Measurements from ENCODE around the gene PIH1D2. TPM values are rescaled to one million over a fixed set of nuclear protein-coding genes. Genes with fewer than 3 reads are reported as not detected.
A peak's percentile ranks its signal among the peaks of the same experiment; 100 is the strongest.
"Not testable (repeated sequence)": the region's sequence is repeated elsewhere in the genome, so short reads cannot be mapped to it uniquely, and the experiment has no call there.

PIH1D2 gene
- total RNA-seq, 1 donor = 5.1 TPM

DNA sequence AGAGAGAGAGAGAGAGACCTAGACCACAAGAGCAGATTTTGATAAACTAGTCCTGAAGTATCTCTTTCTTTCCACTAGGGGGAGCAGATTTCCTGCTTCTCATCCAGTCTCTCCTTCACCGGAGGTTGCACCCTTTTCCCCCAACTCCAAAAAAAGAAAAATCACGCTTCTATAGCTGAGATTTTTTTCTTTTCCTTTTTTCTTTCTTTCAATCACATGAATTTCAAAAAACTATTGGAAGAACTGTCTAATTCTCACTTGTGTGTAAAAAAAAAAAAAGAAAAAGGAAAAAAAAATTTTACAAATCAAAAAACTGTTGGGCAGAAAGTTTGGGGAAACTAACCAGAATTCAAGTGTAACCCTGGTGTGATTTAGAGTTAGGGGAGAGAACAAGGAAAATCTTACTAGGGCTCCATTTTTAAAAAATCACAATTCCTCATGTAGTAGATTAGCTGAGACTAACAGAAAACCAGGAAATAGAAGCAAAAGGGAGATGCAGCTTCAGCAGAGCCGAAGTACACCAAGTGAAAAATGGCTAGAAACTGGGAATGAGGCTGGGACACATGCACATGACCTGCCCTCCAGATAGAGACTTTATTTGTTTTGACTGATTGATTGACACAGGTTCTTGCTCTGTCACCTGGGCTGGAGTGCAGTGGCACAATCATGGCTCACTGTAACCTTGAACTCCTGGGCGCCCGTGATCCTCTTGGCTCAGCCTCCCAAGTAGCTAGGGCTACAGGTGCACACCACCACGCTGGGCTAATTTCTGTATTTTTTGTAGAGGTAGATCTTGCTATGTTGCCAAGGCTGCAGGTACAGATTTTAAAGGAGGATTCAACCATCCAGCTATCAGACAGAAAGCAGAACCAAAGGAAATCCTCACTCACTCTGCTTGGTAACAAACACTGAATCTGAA lies 40.0 kb upstream of the PIH1D2 start:
- DNase-seq (ENCODE audit: low read depth) = peak; percentile 76
- no peak overlapping the region for H3K4me3 ChIP-seq (ENCODE audit: low read depth, low read length)
- TF ChIP-seq, protein P1, sequence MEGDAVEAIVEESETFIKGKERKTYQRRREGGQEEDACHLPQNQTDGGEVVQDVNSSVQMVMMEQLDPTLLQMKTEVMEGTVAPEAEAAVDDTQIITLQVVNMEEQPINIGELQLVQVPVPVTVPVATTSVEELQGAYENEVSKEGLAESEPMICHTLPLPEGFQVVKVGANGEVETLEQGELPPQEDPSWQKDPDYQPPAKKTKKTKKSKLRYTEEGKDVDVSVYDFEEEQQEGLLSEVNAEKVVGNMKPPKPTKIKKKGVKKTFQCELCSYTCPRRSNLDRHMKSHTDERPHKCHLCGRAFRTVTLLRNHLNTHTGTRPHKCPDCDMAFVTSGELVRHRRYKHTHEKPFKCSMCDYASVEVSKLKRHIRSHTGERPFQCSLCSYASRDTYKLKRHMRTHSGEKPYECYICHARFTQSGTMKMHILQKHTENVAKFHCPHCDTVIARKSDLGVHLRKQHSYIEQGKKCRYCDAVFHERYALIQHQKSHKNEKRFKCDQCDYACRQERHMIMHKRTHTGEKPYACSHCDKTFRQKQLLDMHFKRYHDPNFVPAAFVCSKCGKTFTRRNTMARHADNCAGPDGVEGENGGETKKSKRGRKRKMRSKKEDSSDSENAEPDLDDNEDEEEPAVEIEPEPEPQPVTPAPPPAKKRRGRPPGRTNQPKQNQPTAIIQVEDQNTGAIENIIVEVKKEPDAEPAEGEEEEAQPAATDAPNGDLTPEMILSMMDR (IDR thresholded peaks at IDR 0.05; ENCODE audit: insufficient read depth, low read length) = peak; percentile 71

DNA sequence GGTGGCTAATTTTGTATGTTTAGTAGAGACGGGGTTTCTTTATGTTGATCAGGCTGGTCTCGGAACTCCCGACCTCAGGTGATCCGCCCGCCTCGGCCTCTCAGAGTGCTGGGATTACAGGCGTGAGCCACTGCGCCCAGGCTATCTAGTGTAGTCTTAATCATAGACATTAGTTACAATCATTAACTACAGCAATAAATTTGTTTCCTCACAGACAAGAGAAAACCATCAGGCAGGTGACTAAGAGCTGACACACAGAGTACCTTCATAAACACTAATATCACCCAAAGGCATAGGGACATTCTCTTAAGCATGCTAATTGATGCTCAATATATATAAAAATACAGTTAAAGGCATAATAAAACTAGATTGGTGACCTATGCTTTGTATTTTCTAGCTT lies 32.3 kb upstream of the PIH1D2 start:
- no peak for DNase-seq (ENCODE audit: low read depth)
- TF ChIP-seq, protein P1 (IDR thresholded peaks at IDR 0.05; ENCODE audit: insufficient read depth, low read length) = no peak
- H3K4me3 ChIP-seq (ENCODE audit: low read depth, low read length) = no peak overlapping the region

DNA sequence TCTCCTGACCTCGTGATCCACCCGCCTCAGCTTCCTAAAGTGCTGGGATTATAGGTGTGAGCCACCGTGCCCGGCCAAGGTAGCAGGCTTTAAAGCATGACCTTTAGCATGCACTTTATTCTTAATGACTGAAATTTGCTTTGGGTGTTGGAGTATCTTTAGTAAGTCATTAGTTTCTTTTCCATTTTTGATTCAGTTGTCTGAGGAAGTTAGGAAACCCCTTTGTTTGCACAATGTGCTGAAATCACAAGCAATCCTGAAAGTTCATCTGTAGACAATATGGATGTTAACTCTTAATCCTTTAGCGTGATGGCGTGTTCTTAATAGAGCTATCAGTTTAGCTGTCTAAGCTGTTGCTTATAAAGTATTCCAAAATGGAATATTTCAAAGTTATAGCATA lies 29.6 kb upstream of the PIH1D2 start:
- TF ChIP-seq, protein P1 (IDR thresholded peaks at IDR 0.05; ENCODE audit: insufficient read depth, low read length) = no peak
- no peak overlapping the region for H3K4me3 ChIP-seq (ENCODE audit: low read depth, low read length)
- no peak for DNase-seq (ENCODE audit: low read depth)

DNA sequence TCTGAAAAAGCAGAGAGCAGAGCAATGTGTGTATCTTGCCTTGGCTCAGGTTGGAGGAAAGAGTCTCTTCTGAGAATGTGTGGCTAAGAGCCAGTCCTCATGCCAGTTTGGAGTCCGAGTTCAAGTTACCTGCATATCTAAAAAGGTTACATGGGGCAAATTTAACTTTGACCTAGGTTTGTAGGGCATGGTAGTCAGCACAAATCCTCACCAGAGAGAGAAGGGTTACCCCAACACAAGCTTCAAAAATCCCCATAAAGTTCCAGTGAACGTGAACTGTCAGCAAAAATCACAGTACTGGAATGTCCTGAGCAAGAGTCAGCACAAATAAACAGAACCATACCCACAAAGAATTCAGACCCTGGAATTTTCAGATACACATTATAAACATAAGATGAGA lies 26.6 kb upstream of the PIH1D2 start:
- DNase-seq (ENCODE audit: low read depth) = no peak
- TF ChIP-seq, protein P1 (IDR thresholded peaks at IDR 0.05; ENCODE audit: insufficient read depth, low read length) = no peak
- H3K4me3 ChIP-seq (ENCODE audit: low read depth, low read length) = no peak overlapping the region

DNA sequence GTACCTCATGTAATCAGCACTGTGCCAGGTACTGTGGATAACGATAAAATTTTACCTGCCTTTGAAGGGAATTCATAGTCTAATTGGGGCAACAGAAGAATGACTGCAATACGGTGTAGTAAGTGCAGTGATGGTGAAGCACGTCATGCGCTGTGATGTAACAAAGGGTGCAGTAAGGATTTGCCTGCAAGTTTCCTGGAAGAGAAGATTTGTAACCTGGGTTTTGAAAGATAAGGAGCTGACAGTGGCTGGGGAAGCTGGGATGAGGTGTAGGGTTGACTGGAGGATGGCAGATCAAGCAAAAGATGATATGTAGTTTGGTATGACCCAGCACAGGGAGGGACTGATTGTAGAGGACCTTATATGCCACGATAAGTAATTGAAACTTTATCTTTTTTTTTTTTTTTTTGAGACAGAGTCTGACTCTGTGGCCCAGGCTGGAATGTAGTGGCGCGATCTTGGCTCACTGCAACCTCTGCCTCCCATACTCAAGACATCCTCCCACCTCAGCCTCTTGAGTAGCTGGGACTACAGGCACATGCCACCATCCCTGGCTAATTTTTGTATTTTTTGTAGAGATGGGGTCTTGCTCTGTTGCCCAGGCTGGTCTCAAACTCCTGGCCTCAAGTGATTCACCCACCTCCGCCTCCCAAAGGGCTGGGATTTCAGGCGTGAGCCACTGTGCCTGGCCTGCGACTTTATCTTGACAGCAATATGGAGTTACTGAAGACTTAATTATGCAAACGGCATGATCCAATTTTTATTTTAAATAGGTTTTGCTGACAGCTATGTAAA lies 24.1 kb upstream of the PIH1D2 start:
- H3K4me3 ChIP-seq (ENCODE audit: low read depth, low read length) = no peak overlapping the region

DNA sequence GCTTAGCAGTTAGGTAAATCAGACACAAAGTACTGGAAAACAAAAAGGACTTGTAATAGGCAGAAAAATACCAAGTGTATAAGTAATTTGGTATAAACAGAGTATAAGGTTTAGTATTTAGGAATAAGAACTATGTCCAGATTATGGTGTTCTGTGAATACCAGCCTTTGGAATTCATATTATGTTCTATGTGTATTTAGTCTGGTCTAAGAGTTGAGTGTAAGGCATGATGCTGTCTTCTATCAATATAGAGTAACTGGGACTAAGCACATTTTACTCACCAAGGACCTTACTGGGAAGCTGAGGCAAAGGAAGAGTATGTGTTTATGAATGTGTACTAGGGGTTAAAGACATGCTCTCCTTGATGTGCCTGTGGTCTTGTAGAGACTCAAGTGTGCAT lies 22.4 kb upstream of the PIH1D2 start:
- DNase-seq (ENCODE audit: low read depth) = no peak
- TF ChIP-seq, protein P1 (IDR thresholded peaks at IDR 0.05; ENCODE audit: insufficient read depth, low read length) = no peak
- H3K4me3 ChIP-seq (ENCODE audit: low read depth, low read length) = no peak overlapping the region

More for the DNA sequence above, 24.1 kb upstream of the PIH1D2 start:
- DNase-seq (ENCODE audit: low read depth) = no peak
- TF ChIP-seq, protein P1 (IDR thresholded peaks at IDR 0.05; ENCODE audit: insufficient read depth, low read length) = no peak

DNA sequence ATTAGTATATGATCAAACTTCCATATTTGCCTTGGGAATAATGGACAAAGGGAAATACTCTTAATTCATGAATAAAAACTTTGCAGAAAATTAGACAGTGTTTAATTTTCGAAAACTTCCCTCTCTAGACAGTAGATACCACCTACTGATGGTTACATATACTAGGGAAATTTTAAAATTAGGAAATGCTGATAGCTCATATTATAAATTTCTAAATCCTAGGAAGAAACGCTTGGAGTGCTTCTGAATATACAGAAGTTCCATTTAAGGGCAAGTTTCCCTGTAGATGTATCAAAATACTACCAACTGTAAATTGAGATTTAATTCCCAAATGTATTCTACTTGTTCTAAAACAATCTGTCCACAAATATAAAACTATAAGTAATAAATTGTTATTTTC lies 21.5 kb upstream of the PIH1D2 start:
- H3K4me3 ChIP-seq (ENCODE audit: low read depth, low read length); DNase-seq (ENCODE audit: low read depth): not testable (repeated sequence)
